ENCODE results near the gene DCAF11.

The DCAF11 gene

GRCh38 chr14:24159777-24160498 is 45.4 kb downstream of the DCAF11 start:
- ATAC-seq = no peak
- TF ChIP-seq ARNTL (CRISPR knock-in tag; IDR thresholded peaks at IDR 0.05; ENCODE audit: borderline replicate concordance, low read depth) (no peak), TCF4 (CRISPR knock-in tag; IDR thresholded peaks at IDR 0.05; ENCODE audit: borderline replicate concordance) (no peak), ZNF70 (CRISPR knock-in tag; IDR thresholded peaks at IDR 0.05) (no peak), ISL1 (CRISPR knock-in tag; IDR thresholded peaks at IDR 0.05) (no peak), BACH2 (CRISPR knock-in tag; IDR thresholded peaks at IDR 0.05; ENCODE audit: borderline replicate concordance) (no peak), ESRRG (CRISPR knock-in tag; IDR thresholded peaks at IDR 0.05) (no peak), RARB (CRISPR knock-in tag; IDR thresholded peaks at IDR 0.05) (no peak), CREB5 (CRISPR knock-in tag; IDR thresholded peaks at IDR 0.05; ENCODE audit: low read depth) (no peak), ZFP3 (CRISPR knock-in tag; IDR thresholded peaks at IDR 0.05) (no peak), CSRNP3 (CRISPR knock-in tag; IDR thresholded peaks at IDR 0.05) (no peak), ZFP30 (CRISPR knock-in tag; IDR thresholded peaks at IDR 0.05) (no peak), ZC3H10 (CRISPR knock-in tag; IDR thresholded peaks at IDR 0.05) (no peak), GLIS3 (CRISPR knock-in tag; IDR thresholded peaks at IDR 0.05) (no peak), SNAI2 (CRISPR knock-in tag; IDR thresholded peaks at IDR 0.05) (no peak), ZNF565 (CRISPR knock-in tag; conservative IDR thresholded peaks at IDR 0.05; ENCODE audit: low read depth) (no peak)

- ATAC-seq = peak; percentile 5; the same call in 2 of the 3 replicates
- TF ChIP-seq OSR1 (CRISPR knock-in tag; IDR thresholded peaks at IDR 0.05) (no peak), ZFP30 (CRISPR knock-in tag; IDR thresholded peaks at IDR 0.05) (no peak), SNAI2 (CRISPR knock-in tag; IDR thresholded peaks at IDR 0.05) (no peak), TOX (CRISPR knock-in tag; IDR thresholded peaks at IDR 0.05; ENCODE audit: borderline replicate concordance) (no peak), GLIS3 (CRISPR knock-in tag; IDR thresholded peaks at IDR 0.05) (no peak), ZC3H10 (CRISPR knock-in tag; IDR thresholded peaks at IDR 0.05) (no peak), ZFP3 (CRISPR knock-in tag; IDR thresholded peaks at IDR 0.05) (no peak), CSDC2 (CRISPR knock-in tag; IDR thresholded peaks at IDR 0.05) (no peak), BACH2 (CRISPR knock-in tag; IDR thresholded peaks at IDR 0.05; ENCODE audit: borderline replicate concordance) (no peak)
Measured at GRCh38 chr14:24160499-24160849, 45.9 kb downstream of the DCAF11 start.

- peak; percentile 94 for ATAC-seq
- TF ChIP-seq CSDC2 (CRISPR knock-in tag; IDR thresholded peaks at IDR 0.05) = no peak
- peak; percentile 62 for TF ChIP-seq PATZ1 (CRISPR knock-in tag; IDR thresholded peaks at IDR 0.05; ENCODE audit: borderline replicate concordance)
- peak; percentile 14; the same call in 1 of the 2 replicates for TF ChIP-seq ZNF70 (CRISPR knock-in tag; IDR thresholded peaks at IDR 0.05)
- TF ChIP-seq TOX (CRISPR knock-in tag; IDR thresholded peaks at IDR 0.05; ENCODE audit: borderline replicate concordance) = peak; percentile 64; the same call in 1 of the 2 replicates
- no peak for TF ChIP-seq TSHZ2 (CRISPR knock-in tag; IDR thresholded peaks at IDR 0.05)
- TF ChIP-seq CSRNP3 (CRISPR knock-in tag; IDR thresholded peaks at IDR 0.05) = peak; percentile 18; the same call in 1 of the 2 replicates
- TF ChIP-seq OSR1 (CRISPR knock-in tag; IDR thresholded peaks at IDR 0.05) = no peak
- peak; percentile 78; the same call in 1 of the 2 replicates for TF ChIP-seq GLIS3 (CRISPR knock-in tag; IDR thresholded peaks at IDR 0.05)
- 0 out of 2 replicates have a peak, but pooled peaks have one; percentile 58 for TF ChIP-seq ZFP3 (CRISPR knock-in tag; IDR thresholded peaks at IDR 0.05)
Measured at GRCh38 chr14:24160850-24161804, 46.5 kb downstream of the DCAF11 start, which contains the start of gene IRF9. Gene IRF9, plus strand, starts transcription at chr14:24161265. Its CDS starts 880 bp downstream, at chr14:24162145.
